ENCODE measurements around the gene ALDH1A2. TPM values are rescaled to one million over a fixed set of nuclear protein-coding genes. Genes with fewer than 3 reads are reported as not detected.
"Not testable (repeated sequence)": the region's sequence is repeated elsewhere in the genome, so short reads cannot be mapped to it uniquely, and the experiment has no call there.

Gene ALDH1A2
- total RNA-seq, 2 donors from 2014 or later, result not detected

- H3K27ac Mint-ChIP-seq, result no peak overlapping the region
- peaks cover 12% of the 10 kb centered on the region for H3K36me3 Mint-ChIP-seq
- ATAC-seq (no peak), DNase-seq (ENCODE audit: low spot score) (no peak)
- H3K9me3 Mint-ChIP-seq, result no peaks in the 10 kb centered on the region
- H3K27me3 Mint-ChIP-seq, result peaks cover 45 to 62% of the 10 kb centered on the region in 2 donors
- H3K4me1 Mint-ChIP-seq (ENCODE audit: low read depth in 2 of 2), result peaks cover 4 to 6% of the 10 kb centered on the region in 2 donors
- no peak overlapping the region for H3K4me3 Mint-ChIP-seq
Measured at GRCh38 chr15:58062983-58063382, 2.5 kb downstream of the ALDH1A2 start.

GRCh38 chr15:58062175-58062574, 3.3 kb downstream of the ALDH1A2 start:
- H3K4me1 Mint-ChIP-seq (ENCODE audit: low read depth in 2 of 2), result peaks cover 4 to 6% of the 10 kb centered on the region in 2 donors
- ATAC-seq, result no peak
- peaks cover 47 to 63% of the 10 kb centered on the region in 2 donors for H3K27me3 Mint-ChIP-seq
- no peak overlapping the region for H3K27ac Mint-ChIP-seq
- no peak overlapping the region for H3K4me3 Mint-ChIP-seq
- no peaks in the 10 kb centered on the region for H3K9me3 Mint-ChIP-seq
- peaks cover 12% of the 10 kb centered on the region for H3K36me3 Mint-ChIP-seq
- DNase-seq (ENCODE audit: low spot score), result no peak

GRCh38 chr15:58060575-58060974, 4.9 kb downstream of the ALDH1A2 start:
- no peaks in the 10 kb centered on the region for H3K4me1 Mint-ChIP-seq (ENCODE audit: low read depth in 2 of 2)

GRCh38 chr15:58058729-58059128, 6.8 kb downstream of the ALDH1A2 start:
- ATAC-seq, result no peak

More at GRCh38 chr15:58060575-58060974, 4.9 kb downstream of the ALDH1A2 start:
- H3K27me3 Mint-ChIP-seq, result peaks cover 49 to 61% of the 10 kb centered on the region in 2 donors
- no peak overlapping the region for H3K4me3 Mint-ChIP-seq
- H3K9me3 Mint-ChIP-seq, result no peaks in the 10 kb centered on the region
- DNase-seq (ENCODE audit: low spot score) (no peak), ATAC-seq (no peak)
- peaks cover 5% of the 10 kb centered on the region for H3K36me3 Mint-ChIP-seq
- H3K27ac Mint-ChIP-seq, result no peak overlapping the region

GRCh38 chr15:58058073-58058472, 7.4 kb downstream of the ALDH1A2 start:
- Mint-ChIP-seq H3K27me3 (peaks cover 47 to 63% of the 10 kb centered on the region in 2 donors), H3K4me1 (ENCODE audit: low read depth in 2 of 2) (no peaks in the 10 kb centered on the region), H3K36me3 (no peaks in the 10 kb centered on the region), H3K4me3 (no peak overlapping the region), H3K9me3 (no peaks in the 10 kb centered on the region), H3K27ac (no peak overlapping the region)
- no peak for DNase-seq (ENCODE audit: low spot score)
- no peak for ATAC-seq

More at GRCh38 chr15:58058729-58059128, 6.8 kb downstream of the ALDH1A2 start:
- peaks cover 49 to 62% of the 10 kb centered on the region in 2 donors for H3K27me3 Mint-ChIP-seq
- no peak overlapping the region for H3K4me3 Mint-ChIP-seq
- no peak overlapping the region for H3K27ac Mint-ChIP-seq
- no peaks in the 10 kb centered on the region for H3K4me1 Mint-ChIP-seq (ENCODE audit: low read depth in 2 of 2)
- no peaks in the 10 kb centered on the region for H3K36me3 Mint-ChIP-seq
- H3K9me3 Mint-ChIP-seq, result no peaks in the 10 kb centered on the region
- no peak for DNase-seq (ENCODE audit: low spot score)

- H3K4me3 Mint-ChIP-seq, result no peak overlapping the region
- no peak overlapping the region for H3K27ac Mint-ChIP-seq
- no peaks in the 10 kb centered on the region for H3K36me3 Mint-ChIP-seq
- no peak for DNase-seq (ENCODE audit: low spot score)
- H3K9me3 Mint-ChIP-seq, result no peaks in the 10 kb centered on the region
- H3K4me1 Mint-ChIP-seq (ENCODE audit: low read depth in 2 of 2), result no peaks in the 10 kb centered on the region
- H3K27me3 Mint-ChIP-seq, result peaks cover 43 to 58% of the 10 kb centered on the region in 2 donors
- ATAC-seq, result no peak
Measured at GRCh38 chr15:58057559-58057958, 8.0 kb downstream of the ALDH1A2 start.

GRCh38 chr15:58056015-58056414, 9.5 kb downstream of the ALDH1A2 start:
- Mint-ChIP-seq H3K27me3 (peaks cover 39 to 52% of the 10 kb centered on the region in 2 donors), H3K9me3 (no peaks in the 10 kb centered on the region), H3K27ac (no peak overlapping the region), H3K36me3 (no peaks in the 10 kb centered on the region), H3K4me1 (ENCODE audit: low read depth in 2 of 2) (no peaks in the 10 kb centered on the region), H3K4me3 (no peak overlapping the region)
- ATAC-seq (no peak), DNase-seq (ENCODE audit: low spot score) (no peak)

GRCh38 chr15:58053315-58054153, 12.0 kb downstream of the ALDH1A2 start:
- Mint-ChIP-seq H3K9me3 (no peaks in the 10 kb centered on the region), H3K27ac (no peak overlapping the region), H3K27me3 (peaks cover 45 to 60% of the 10 kb centered on the region in 2 donors)

GRCh38 chr15:58052334-58052733, 13.2 kb downstream of the ALDH1A2 start:
- Mint-ChIP-seq H3K27ac (no peak overlapping the region), H3K36me3 (no peaks in the 10 kb centered on the region), H3K27me3 (peaks cover 37 to 59% of the 10 kb centered on the region in 2 donors), H3K4me3 (no peak overlapping the region), H3K4me1 (ENCODE audit: low read depth in 2 of 2) (no peaks in the 10 kb centered on the region), H3K9me3 (no peaks in the 10 kb centered on the region)
- DNase-seq (ENCODE audit: low spot score), result no peak
- ATAC-seq, result no peak

More at GRCh38 chr15:58053315-58054153, 12.0 kb downstream of the ALDH1A2 start:
- ATAC-seq (no peak), DNase-seq (ENCODE audit: low spot score) (no peak)
- Mint-ChIP-seq H3K4me1 (ENCODE audit: low read depth in 2 of 2) (no peaks in the 10 kb centered on the region), H3K36me3 (no peaks in the 10 kb centered on the region), H3K4me3 (no peak overlapping the region)

GRCh38 chr15:58049520-58050227, 15.8 kb downstream of the ALDH1A2 start:
- Mint-ChIP-seq H3K4me1 (ENCODE audit: low read depth in 2 of 2) (no peaks in the 10 kb centered on the region), H3K27me3 (peaks cover 34 to 63% of the 10 kb centered on the region in 2 donors), H3K27ac (no peak overlapping the region), H3K9me3 (no peaks in the 10 kb centered on the region), H3K36me3 (no peaks in the 10 kb centered on the region), H3K4me3 (no peak overlapping the region)
- no peak for ATAC-seq
- DNase-seq (ENCODE audit: low spot score), result no peak

- DNase-seq (ENCODE audit: low spot score) (no peak), ATAC-seq (no peak)
- Mint-ChIP-seq H3K27me3 (peaks cover 29 to 57% of the 10 kb centered on the region in 2 donors), H3K4me3 (no peak overlapping the region), H3K27ac (no peak overlapping the region), H3K36me3 (no peaks in the 10 kb centered on the region), H3K4me1 (ENCODE audit: low read depth in 2 of 2) (no peaks in the 10 kb centered on the region), H3K9me3 (no peaks in the 10 kb centered on the region)
Measured at GRCh38 chr15:58048261-58048660, 17.2 kb downstream of the ALDH1A2 start.

GRCh38 chr15:58047149-58047548, 18.4 kb downstream of the ALDH1A2 start:
- Mint-ChIP-seq H3K4me3 (no peak overlapping the region), H3K9me3 (no peaks in the 10 kb centered on the region), H3K27ac (no peak overlapping the region), H3K36me3 (no peaks in the 10 kb centered on the region), H3K4me1 (ENCODE audit: low read depth in 2 of 2) (no peaks in the 10 kb centered on the region), H3K27me3 (peaks cover 29 to 65% of the 10 kb centered on the region in 2 donors)
- DNase-seq (ENCODE audit: low spot score) (no peak), ATAC-seq (no peak)

GRCh38 chr15:58046467-58046866, 19.0 kb downstream of the ALDH1A2 start:
- ATAC-seq (no peak), DNase-seq (ENCODE audit: low spot score) (no peak)
- no peak overlapping the region for H3K27ac Mint-ChIP-seq
- peaks cover 30 to 65% of the 10 kb centered on the region in 2 donors for H3K27me3 Mint-ChIP-seq
- H3K36me3 Mint-ChIP-seq, result no peaks in the 10 kb centered on the region
- H3K4me3 Mint-ChIP-seq, result no peak overlapping the region
- no peaks in the 10 kb centered on the region for H3K4me1 Mint-ChIP-seq (ENCODE audit: low read depth in 2 of 2)
- H3K9me3 Mint-ChIP-seq, result no peaks in the 10 kb centered on the region

- H3K36me3 Mint-ChIP-seq; H3K4me3 Mint-ChIP-seq; DNase-seq (ENCODE audit: low spot score); H3K9me3 Mint-ChIP-seq; ATAC-seq; H3K27ac Mint-ChIP-seq; H3K4me1 Mint-ChIP-seq (ENCODE audit: low read depth in 2 of 2): not testable (repeated sequence)
- peaks cover 29 to 67% of the 10 kb centered on the region in 2 donors for H3K27me3 Mint-ChIP-seq
Measured at GRCh38 chr15:58045376-58045775, 20.1 kb downstream of the ALDH1A2 start.
